GM18868 (cell line): ENCODE measurements around the gene MAP3K12.
"Not testable (repeated sequence)": the region's sequence is repeated elsewhere in the genome, so short reads cannot be mapped to it uniquely, and the experiment has no call there.

ENCODE experiments used
- ATAC-seq: cut with Tn5 transposase; IDR thresholded peaks from one replicate; pipeline ENCODE4 v1.9.1; 2021; ENCODE audit warnings: mild to moderate bottlenecking, moderate library complexity; ENCODE audit not compliant: unreplicated experiment

Gene MAP3K12

DNA sequence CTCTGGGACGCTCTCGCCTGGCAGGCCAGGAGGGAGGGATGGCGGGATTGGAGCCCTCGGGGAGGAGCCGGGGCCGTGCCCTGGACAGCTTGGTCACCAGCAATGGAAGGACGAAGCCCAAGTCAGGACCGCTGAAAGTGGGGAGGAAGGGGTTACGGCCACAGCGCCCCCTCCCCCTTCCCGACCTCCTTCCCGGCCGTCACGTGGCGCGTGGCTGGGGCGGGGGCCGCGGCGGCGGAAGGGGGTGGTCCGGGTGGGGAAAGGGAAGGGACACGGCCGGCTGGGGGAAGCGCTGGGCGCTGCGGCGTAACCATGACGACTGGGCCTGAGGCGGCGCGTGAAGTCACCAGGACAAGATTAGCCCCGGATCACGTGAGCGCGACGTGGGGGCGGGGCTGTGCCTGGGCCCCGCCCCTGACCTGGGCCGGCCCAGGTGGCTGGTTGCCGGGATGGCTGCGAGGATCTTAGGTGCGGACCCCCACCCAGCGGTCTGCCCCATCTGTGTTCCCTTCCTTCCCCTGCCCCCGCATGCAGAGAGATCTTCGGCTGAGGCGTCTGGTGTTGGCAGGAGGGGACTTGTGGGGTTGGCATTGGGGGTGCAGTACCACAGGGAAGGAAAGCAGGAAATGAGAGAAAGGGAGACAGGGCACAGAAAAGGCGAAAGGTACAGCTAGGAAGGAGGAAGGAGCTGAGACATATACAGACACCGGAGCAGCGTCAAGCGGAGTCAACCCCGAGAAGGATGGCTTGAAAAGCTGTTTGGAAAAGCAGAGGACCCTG, 6.2 kb downstream of the MAP3K12 start:
- peak; percentile 93 for ATAC-seq

DNA sequence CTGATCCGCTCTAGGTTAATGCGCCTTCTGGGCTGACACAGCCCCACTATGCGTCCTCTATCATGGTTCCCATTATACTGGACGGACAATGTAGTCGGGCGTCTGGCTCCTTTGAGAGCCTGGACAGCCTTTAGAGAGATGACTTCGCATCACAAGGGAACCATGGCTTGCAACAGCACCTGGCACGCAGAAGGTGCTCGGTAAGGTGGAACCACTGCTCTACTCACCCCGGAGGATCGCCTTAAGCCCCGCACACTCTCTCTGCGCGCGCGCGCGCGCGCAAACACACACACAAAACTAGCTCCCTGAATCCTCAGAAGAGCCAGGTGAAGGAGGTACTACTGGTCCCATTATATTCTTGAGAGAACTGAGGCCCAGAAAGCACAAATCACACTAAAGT, 7.1 kb downstream of the MAP3K12 start:
- ATAC-seq: no peak

DNA sequence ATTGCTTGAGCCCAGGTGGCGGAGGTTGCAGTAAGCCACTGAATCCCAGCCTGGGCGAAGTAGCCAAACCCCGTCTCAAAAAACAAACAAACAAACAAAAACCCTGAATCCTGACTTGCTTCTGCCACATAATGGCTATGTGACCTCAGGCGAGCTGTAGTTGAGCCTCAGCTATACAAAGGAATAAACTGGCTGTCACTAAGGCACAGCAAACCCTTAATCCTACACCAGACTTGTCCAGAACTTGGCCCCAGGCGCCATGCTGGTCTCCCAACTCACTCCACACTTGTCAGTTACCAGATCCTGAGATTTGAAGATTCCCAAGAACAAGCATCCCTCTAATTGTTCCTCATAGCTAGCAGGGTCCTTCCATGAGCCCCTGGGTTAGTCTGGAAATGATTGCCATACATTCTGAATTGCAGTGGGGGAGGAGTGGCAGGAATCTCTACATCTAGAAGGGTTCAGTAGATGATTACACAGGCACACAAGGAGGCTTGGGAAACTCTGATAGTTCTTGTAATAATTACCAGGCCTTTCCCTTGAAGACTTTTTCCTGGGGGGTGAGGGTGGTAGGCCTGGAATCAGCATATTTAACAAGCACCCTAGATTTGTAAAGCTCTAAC, 9.9 kb downstream of the MAP3K12 start:
- ATAC-seq: no peak

DNA sequence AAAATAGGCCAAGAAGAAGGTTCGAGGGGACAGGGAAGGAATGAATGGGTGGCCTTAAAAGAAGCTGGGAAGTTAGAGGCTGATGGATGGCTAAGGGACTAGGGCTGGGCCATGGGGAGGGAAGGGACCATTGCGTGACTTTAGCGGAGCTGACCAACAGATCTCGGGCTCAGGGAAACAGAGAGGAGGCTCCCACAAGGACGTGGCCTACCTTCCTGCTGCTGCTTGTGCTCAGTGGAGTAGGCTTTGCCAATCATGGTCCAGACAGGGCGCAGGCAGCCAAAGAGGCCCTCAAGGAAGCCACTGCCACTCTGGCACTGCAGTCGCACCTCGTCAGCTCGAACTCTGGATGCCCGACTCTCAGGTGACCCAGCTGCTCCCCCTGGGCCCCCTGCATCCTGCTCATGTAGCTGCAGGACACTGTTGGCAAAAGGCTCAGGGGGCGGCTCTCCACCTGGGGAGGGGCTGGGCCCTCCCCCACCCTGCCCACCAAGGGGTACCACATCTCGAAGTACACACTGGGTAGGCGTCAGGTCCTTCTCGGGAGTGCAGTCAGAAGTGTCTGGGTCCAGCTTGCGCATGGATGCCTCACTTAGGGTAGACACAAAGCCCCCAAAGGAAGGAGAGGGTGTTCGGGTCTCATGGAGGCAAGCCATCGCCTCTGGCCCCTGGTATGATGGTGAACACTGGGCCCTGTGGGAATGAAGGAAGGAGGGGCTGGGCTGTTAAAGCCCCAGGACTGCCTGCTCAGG, 12.3 kb downstream of the MAP3K12 start:
- no peak for ATAC-seq

DNA sequence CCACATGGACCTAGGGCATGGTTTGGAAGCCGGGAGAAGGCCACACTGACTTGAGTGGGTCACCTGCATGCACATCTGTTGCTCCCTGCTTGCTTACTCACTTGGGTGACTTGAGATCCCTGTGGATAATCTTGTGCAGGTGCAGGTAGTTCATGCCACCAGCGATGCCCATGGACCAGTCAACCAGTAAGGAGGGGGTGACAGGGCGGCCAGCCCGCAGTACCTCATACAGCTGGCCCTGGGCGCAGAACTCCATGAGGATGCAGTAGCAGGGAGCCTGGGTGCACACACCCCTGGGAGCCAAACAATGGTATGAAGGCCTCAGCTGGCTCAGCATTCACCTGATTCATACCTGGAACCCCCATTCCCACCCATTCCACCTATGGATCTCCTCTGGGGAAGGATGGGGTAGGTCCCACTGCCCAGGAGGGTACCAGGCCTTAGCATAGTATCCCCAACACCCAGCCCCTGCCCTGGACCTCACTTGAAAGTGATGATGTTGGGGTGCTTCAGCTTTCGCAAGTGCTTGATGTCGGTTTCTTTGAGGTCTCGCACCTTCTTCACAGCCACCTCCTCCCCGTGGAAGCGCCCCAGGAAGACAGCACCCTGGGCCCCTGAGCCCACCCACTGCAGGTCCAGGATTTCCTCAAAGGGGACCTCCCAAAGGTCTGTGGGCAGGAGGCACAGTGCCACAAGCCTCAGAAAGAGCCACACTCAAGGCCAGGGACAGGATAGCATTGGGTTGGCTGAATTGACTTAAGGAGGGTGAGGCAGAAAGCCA, 13.1 kb downstream of the MAP3K12 start:
- ATAC-seq: no peak

DNA sequence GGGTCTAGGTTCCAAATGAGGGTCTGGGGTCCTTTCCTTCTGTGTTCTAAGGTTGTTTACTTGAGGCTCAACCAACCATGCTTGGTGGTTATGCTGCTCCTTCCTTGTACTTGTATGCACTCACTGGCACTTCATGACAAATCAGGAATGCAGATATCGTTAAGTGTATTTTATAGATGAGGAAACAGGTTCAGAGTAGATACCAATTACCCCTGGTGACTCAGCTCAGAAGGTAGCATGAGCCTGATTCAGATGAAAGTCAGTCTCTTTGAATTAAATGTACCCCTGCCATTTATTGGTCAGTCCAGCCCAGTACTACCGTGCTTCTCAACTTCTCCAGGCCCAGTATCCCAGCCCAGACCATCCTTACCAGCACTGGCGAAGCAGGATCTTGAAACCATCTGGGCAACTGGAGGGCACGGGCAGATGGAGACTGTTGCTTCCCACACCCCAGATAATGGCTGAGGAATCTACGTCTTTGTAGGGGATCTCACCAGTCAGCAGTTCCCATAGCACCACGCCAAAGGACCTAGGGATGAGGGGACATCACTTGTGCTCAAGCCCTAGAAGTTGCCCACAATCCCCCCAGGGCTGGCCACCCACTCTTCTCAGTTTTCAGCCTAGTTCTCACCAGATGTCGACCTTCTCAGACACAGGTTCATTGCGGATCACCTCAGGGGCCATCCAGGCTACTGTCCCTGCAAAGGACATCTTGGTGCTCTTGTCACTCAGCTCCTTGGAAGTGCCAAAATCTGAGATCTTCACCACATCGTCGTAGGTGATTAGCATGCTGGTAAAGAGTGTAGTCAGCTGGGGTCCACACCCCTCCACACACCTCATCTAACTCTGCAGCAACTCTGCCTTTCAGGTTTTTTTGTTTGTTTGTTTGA, 14.3 kb downstream of the MAP3K12 start:
- ATAC-seq: no peak

DNA sequence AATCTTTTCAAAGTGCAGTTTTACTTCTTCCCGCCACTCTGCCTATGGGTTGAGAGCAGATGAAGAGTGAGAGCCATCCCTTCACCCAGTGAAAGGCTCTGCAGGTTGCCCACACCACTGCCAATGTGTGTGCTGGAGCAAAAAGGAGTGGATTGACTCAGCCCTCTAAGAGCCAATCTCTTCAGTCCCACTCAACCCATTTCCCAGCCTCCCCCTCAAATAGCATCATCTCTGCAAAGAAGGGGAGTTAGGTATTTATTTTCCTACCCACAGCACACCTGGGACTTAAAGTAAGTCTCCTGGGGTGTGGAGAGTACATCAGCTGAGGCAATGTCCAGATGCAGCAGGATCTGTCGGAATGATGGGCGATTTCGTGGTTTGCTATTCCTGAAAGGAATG, 15.3 kb downstream of the MAP3K12 start:
- no peak for ATAC-seq

DNA sequence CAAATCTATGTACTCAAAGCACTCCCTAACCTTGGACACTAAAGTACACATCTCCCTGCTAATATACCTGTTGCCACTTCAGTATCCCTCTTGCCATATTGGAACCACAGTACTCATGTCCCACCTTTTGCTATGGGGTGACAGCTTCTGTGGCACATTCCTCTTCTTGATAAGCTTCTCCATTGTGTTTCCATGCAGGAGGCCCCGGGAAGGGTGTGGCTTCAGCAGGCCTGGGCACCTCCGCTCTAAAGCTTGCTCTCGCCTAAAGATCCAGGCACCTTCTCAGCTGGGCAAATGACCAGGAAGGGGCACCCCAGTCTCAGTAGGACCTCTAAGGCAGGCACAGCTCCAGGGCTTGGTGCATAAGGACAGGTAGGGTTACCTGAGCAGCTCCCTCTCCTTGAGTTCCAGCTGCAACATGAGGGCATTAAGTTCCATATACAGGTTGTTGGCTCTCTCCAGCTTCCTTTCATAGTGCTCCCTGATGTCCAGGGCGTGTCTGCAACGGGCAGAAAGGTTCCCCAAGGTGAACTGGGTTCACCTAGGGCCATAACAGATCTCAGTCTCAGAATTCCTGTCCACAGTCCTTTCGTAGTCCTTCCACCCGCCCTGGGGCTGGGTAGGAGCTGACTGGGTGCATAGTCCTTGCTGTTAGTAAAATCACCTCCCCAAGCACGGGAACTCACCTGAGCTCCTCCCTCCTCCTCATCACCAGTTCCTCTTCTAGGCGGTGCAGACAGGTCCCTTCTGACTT, 15.9 kb downstream of the MAP3K12 start:
- ATAC-seq: no peak

DNA sequence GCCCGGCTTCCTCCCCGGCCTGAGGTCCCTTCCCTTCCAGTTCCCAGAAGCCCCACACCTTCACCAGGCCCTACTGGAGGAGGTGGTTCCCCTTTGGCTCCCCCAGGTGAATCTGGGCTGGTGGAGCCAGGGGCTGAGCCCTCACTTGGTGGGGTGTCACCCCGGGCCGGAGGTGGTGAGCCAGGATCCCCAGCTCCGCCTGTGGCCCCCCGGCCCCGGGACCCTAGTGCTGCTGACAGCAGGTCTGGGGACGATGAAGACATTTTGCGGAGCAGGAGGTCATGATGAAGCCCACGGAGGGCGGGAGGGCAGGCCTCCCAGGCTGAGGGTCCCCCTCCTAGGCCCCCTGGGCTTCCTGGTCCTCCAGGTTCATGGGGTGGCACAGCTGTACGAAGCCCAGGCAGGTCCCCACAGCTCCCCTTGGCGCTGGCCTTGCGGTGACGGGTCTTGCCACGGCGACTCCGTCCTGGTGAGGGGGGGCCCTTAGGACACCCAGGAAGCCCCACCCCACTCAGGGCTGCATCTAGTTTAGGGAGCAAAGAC, 16.6 kb downstream of the MAP3K12 start:
- ATAC-seq: no peak

DNA sequence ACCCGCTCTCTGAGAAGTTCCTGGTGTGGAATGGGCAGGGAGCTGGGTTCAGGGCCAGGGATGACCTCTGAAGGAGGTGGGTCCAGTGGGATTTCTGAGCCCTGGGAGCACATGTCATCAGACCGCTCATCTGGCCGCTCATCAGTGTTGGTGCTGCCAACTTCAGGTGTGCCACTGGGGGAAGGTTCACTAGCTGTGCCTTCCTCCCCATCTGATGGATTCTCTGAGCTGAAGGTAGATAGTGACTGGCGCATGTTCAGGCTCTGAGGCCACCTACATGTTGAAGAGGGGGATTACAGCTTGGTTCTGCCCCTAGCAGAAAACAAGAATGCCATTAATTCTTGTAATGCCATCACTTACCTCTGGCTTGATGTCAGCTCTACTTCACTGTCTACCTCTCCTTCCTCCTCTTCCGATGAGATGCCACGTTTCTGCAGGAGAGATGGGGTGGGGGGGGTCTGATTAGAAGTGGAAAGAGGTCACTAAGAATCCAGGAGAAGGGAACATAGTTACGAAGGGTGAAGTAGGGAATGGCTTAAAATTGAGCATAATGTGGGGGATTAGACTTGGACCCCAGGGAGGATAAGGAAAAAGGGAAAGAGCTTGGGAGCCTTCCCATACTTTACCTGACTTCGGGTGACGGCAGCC, 17.2 kb downstream of the MAP3K12 start:
- ATAC-seq: no peak

DNA sequence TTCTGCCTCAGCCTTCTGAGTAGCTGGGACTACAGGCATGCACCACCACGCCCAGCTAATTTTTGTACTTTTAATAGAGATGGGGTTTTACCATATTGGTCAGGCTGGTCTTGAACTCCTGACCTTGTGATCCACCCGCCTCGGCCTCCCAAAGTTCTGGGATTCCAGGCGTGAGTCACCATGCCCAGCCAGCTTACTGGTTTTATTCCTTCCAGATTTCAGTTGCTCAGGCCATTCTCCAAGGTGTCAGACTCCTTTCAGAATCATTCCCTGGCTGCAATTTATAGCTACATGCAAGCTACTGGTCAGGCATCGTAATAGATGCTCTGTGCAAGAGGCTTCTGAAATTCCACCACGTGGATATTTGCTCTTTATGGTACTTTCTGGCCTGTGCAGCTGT, 17.8 kb downstream of the MAP3K12 start:
- ATAC-seq: not testable (repeated sequence)

DNA sequence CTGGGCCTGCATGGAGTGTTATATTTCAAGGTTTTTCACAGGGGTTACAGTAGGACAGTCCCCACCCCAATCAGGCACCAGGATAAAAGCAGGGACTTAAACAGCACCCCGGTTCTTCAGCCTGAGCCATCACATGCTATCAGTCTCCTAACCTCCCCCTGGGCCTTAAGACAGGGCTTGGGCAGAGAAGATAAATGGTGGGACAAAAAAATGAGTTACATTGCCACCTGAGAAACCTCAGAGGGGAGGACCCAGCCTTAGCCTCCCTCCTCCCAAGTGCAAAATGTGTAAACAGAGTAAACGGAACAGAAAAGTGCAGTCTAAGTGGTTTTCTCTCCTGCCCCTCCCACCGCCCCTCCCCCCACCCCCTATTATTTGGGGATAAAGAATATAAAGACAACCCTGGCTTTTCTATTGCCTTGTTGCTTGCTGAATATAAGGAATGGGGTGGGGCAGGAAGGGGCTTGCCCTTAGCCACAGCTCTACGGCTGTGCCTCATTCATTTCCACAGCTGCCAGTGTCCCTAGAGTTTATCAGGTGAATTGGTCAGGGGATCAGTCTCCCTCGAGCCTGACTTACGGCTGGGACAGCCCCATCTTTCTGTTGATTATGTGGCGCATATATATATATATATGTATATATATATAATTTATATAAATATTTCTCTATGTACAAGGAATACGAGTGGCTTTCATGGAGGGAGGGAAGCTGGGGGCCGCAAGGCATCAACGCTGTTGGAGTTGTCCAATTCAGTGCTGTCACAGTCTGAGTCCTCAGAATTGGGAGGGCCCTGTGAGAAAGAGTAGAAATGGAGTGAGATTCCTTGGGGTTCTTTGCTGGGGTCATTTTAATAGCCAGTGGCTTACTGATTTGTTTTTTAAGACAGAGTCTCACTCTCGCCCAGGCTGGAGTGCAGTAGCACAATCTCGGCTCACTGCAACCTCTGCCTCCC, 18.5 kb downstream of the MAP3K12 start:
- no peak for ATAC-seq

DNA sequence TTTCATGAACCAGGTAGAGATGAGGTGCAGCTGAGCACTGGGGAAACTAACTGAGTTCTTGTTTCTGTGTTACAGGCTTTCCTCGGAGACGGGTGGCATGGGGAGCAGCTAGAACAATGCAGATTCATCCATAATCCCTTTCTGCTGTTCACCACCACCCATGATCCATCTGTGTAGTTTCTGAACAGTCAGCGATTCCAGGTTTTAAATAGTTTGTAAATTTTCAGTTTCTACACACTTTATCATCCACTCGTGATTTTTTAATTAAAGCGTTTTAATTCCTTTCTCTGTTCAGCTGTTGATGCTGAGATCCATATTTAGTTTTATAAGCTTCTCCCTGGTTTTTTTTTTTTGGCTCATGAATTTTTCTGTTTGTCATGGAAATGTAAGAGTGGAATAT, 19.9 kb downstream of the MAP3K12 start:
- no peak for ATAC-seq

DNA sequence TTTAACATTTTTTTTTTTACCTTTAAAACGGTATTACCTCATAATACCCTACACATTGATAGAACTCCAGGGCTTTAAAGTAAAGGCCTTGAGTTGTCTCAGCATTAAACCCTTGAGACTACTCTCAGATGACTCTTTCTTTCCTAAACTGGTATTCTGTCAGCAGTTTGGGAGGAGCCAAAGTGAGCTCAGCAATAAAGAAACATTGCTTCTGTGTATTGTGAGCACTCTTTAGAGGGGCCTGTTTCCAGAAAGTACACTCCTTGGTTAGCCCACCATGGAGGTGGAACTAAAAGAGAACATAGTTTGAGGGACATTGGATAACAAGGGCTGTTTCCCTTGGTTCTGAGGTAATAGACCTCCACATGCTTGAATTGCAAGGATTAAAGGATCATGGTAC, 20.4 kb downstream of the MAP3K12 start:
- no peak for ATAC-seq

DNA sequence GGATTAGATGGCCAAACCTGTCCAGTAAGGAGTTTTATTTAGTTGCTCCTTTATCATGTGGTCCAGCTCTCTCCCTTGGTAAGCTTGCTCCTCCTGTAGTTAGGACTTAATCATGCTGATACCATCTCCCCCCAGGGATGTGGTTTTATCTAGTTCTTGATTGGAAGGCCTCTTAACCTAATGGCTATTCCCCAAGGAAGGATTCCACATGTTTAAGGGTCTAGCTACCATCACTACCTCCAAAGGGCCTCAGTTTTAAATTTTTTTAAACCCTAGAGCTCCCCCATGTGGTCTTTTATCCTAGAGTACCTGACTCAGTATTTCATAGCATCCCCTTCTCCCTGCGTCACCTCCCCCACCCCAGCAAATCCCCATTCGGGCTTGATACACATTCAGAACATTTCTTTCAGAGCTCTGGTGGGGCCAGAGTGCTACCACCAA, 22.5 kb downstream of the MAP3K12 start:
- ATAC-seq: no peak

DNA sequence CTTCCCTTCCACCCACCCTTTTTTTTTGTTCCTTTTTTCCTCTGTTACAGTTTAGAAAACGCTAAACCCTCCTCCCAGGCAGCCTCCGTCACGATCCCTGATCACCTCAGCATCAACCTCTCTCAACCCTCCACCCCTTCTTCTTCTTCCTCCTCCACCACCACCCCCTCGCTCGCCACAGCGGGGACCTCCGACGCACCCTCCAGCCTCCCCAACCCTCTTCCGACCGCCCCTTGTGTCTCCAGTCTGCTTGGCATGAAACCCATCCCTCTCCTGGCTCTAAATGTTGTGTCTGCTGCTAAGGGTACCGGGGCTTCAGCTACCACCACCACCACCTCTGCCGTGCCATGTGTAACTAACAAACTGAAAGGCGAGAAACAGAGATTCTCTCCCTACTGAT, 24.4 kb downstream of the MAP3K12 start:
- ATAC-seq: no peak

DNA sequence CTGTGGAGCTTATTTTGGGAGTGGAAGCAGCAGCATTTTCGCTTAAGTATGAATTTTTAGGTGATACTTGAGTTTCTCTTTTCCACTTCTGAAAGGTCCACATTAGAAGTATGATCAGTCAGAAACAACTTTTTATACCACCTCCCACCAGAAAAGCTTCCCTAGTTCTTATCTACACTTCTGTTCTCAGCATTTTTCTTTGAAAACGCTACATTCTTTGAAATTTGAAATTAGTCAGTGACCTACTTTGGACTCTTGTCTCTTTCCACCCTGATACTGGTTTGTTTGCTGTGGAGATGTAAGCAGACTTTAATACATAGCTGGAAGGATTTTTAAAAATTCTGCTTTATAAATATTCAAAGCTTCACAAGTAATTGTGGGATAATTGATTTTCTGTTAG, 25.2 kb downstream of the MAP3K12 start:
- ATAC-seq: no peak
